Neural cell (in vitro differentiated cells): Measurements from ENCODE around the gene MAD1L1. TPM values are rescaled to one million over a fixed set of nuclear protein-coding genes. Genes with fewer than 3 reads are reported as not detected.

Source experiments
- H2AFZ ChIP-seq: fragments of 200-600, 300-800 bp; sonication (generic), shearing (Covaris generic); 2 replicates; pipeline ENCODE4 v1.6.0; 2014; ENCODE audit warnings: low read depth, mild to moderate bottlenecking, antibody characterized with exemption, low read length, moderate library complexity
- H3F3A ChIP-seq: fragments of 200-600 bp; shearing (Covaris generic); 2 replicates; pipeline ENCODE4 v1.6.1; 2016; ENCODE audit warnings: mild to moderate bottlenecking, moderate library complexity, mixed read lengths, antibody characterized with exemption, low read length; ENCODE audit not compliant: insufficient read depth, poor library complexity, severe bottlenecking
- H3K27ac ChIP-seq: fragments of 200-600, 300-800 bp; sonication (generic), shearing (Covaris generic); 2 replicates; pipeline ENCODE4 v1.5.1; 2014; ENCODE audit warnings: mild to moderate bottlenecking, low read length, moderate library complexity
- H3K27me3 ChIP-seq: fragments of 300-800, 200-600 bp; sonication (generic), shearing (Covaris generic); 2 replicates; pipeline ENCODE4 v1.6.0; 2014; ENCODE audit warnings: mild to moderate bottlenecking, low read depth, low read length, moderate library complexity; ENCODE audit not compliant: insufficient read depth
- H3K36me3 ChIP-seq: fragments of 300-800, 200-600 bp; sonication (generic), shearing (Covaris generic); 2 replicates; pipeline ENCODE4 v1.5.1; 2014; ENCODE audit warnings: mild to moderate bottlenecking, antibody characterized with exemption, low read length, moderate library complexity; ENCODE audit not compliant: insufficient read depth
- H3K4me2 ChIP-seq: fragments of 300-800, 200-600 bp; sonication (generic), shearing (Covaris generic); 2 replicates; pipeline ENCODE4 v1.6.0; 2014; ENCODE audit warnings: mild to moderate bottlenecking, low read length
- H3K4me3 ChIP-seq: fragments of 300-800, 200-600 bp; sonication (generic), shearing (Covaris generic); 2 replicates; pipeline ENCODE4 v1.5.1; 2014; ENCODE audit warnings: mild to moderate bottlenecking, low read length, moderate library complexity
- H3K79me2 ChIP-seq: fragments of 200-600 bp; shearing (Covaris generic); replicated peaks from 2 replicates; pipeline ENCODE4 v1.6.0; 2014; ENCODE audit warnings: mild to moderate bottlenecking, low read length, moderate library complexity; ENCODE audit not compliant: insufficient read depth
- H3K9ac ChIP-seq: fragments of 300-800, 200-600 bp; sonication (generic), shearing (Covaris generic); 2 replicates; pipeline ENCODE4 v1.6.1; 2016; ENCODE audit warnings: mild to moderate bottlenecking, low read length, mixed read lengths
- H3K9me2 ChIP-seq: fragments of 200-600 bp; shearing (Covaris generic); 2 replicates; pipeline ENCODE4 v1.6.1; 2016; ENCODE audit warnings: mild to moderate bottlenecking, low read length, mixed read lengths; ENCODE audit not compliant: insufficient read depth
- H3K9me3 ChIP-seq: fragments of 200-600, 300-800 bp; sonication (generic), shearing (Covaris generic); 2 replicates; pipeline ENCODE4 v1.6.1; 2016; ENCODE audit warnings: mild to moderate bottlenecking, mixed run types, low read length, moderate library complexity, mixed read lengths
- H4K20me1 ChIP-seq: fragments of 200-600 bp; shearing (Covaris generic); 2 replicates; pipeline ENCODE4 v1.6.1; 2016; ENCODE audit warnings: mild to moderate bottlenecking, mixed run types; ENCODE audit not compliant: insufficient read depth
- EP300 ChIP-seq: fragments of 450-650 bp; conservative IDR thresholded peaks from 2 replicates; pipeline ENCODE4 v1.6.1; 2014; ENCODE audit warnings: antibody characterized with exemption, mild to moderate bottlenecking, moderate library complexity; ENCODE audit not compliant: poor library complexity, severe bottlenecking
- EZH2 ChIP-seq: fragments of 200-600, 300-800 bp; shearing (Covaris generic), sonication (generic); IDR thresholded peaks from 2 replicates; pipeline ENCODE4 v1.6.1; 2014; ENCODE audit warnings: antibody characterized with exemption, low read length, borderline replicate concordance, mild to moderate bottlenecking; ENCODE audit not compliant: insufficient read depth, poor library complexity, severe bottlenecking
- MXI1 ChIP-seq: fragments of 450-650 bp; conservative IDR thresholded peaks from 2 replicates; pipeline ENCODE4 v1.6.1; 2014; ENCODE audit warnings: antibody characterized with exemption, mild to moderate bottlenecking; ENCODE audit not compliant: poor library complexity, severe bottlenecking
- POLR2AphosphoS5 ChIP-seq: IDR thresholded peaks from 2 replicates; pipeline ENCODE4 v1.6.1; 2012
- RAD21 ChIP-seq: fragments of 450-650 bp; conservative IDR thresholded peaks from 2 replicates; pipeline ENCODE4 v1.6.1; 2014; ENCODE audit warnings: antibody characterized with exemption, mild to moderate bottlenecking, moderate library complexity
- REST ChIP-seq: IDR thresholded peaks from 2 replicates; pipeline ENCODE4 v1.6.1; 2012; ENCODE audit warnings: borderline replicate concordance
- SMC3 ChIP-seq: fragments of 450-650 bp; conservative IDR thresholded peaks from 2 replicates; pipeline ENCODE4 v1.6.1; 2014; ENCODE audit warnings: antibody characterized with exemption, mild to moderate bottlenecking, moderate library complexity; ENCODE audit not compliant: poor library complexity
- TAF1 ChIP-seq: IDR thresholded peaks from 2 replicates; pipeline ENCODE4 v1.6.1; 2012; ENCODE audit warnings: low read depth
- polyA plus RNA-seq: library from polyadenylated mRNA; depleted of rRNA; stranded (reverse); fragments of >200 nt; gene quantifications from 2 replicates; pipeline ENCODE4 v1.2.3, GENCODE V29; 2014
- TF ChIP-seq, protein P1 (sequence below): fragments of 450-650 bp; IDR thresholded peaks from 2 replicates; pipeline ENCODE4 v1.5.1; 2014; ENCODE audit warnings: antibody characterized with exemption, mild to moderate bottlenecking, moderate library complexity; ENCODE audit not compliant: poor library complexity, severe bottlenecking

MAD1L1 gene
- polyA plus RNA-seq, 1 donor from 2014 or later, result 31.4 TPM

DNA sequence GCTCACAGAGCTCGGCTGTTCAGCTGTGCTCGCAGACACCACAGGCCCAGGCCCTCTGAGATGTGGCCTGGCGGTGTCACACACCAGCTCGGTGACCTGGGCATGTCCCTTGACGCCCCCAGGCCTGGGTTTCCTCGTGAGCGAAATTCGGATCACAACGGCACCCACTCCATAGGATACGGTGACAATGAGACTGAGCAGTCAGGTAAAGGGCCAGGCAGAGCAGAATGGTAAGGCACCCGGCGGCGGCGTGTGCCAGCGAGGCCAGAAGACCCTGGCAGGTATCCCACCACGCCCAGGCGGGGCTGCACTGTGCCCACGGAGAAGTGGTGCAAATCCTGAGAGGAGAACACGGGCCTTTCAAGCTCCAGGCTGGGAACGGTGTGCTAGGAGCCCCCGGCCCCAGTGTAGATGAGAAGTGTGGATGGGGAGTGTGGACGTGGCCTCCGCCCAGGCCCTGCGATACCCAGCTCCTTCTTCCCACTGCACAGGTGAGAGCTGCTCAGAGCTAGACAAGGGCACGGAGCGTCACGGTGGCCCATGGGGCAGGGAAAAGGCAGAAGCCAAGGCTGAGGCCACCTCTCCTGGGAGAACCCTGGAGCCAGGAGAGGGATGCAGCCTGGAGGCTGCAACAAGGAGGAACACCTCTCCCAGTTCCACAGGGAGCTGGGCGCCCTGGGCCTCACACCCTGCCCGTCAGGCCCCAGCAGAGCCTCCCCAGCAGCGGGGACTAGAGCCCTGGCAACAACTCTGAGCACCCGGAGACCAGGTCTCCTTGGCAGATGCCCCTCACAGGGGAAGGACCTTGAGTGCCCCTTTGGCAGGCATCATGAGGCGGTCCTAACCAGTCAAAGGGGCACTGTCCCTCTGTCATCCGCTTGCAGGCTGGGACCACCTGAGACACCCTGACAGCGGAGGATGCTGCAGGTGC, 219.1 kb downstream of the MAD1L1 start:
- H3K79me2 ChIP-seq, result no peaks in the 10 kb centered on the region
- H3K27ac ChIP-seq, result no peak overlapping the region
- H3K27me3 ChIP-seq, result no peaks in the 10 kb centered on the region
- no peaks in the 10 kb centered on the region for H4K20me1 ChIP-seq
- no peaks in the 10 kb centered on the region for H3K9me2 ChIP-seq
- no peaks in the 10 kb centered on the region for H3K36me3 ChIP-seq
- TF ChIP-seq REST (no peak), MXI1 (no peak), POLR2AphosphoS5 (no peak), TAF1 (no peak), EP300 (no peak), SMC3 (no peak), RAD21 (no peak), EZH2 (no peak)
- TF ChIP-seq, protein P1, sequence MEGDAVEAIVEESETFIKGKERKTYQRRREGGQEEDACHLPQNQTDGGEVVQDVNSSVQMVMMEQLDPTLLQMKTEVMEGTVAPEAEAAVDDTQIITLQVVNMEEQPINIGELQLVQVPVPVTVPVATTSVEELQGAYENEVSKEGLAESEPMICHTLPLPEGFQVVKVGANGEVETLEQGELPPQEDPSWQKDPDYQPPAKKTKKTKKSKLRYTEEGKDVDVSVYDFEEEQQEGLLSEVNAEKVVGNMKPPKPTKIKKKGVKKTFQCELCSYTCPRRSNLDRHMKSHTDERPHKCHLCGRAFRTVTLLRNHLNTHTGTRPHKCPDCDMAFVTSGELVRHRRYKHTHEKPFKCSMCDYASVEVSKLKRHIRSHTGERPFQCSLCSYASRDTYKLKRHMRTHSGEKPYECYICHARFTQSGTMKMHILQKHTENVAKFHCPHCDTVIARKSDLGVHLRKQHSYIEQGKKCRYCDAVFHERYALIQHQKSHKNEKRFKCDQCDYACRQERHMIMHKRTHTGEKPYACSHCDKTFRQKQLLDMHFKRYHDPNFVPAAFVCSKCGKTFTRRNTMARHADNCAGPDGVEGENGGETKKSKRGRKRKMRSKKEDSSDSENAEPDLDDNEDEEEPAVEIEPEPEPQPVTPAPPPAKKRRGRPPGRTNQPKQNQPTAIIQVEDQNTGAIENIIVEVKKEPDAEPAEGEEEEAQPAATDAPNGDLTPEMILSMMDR, result no peak
- no peak overlapping the region for H3K9ac ChIP-seq
- no peak overlapping the region for H3K4me3 ChIP-seq
- H3K9me3 ChIP-seq, result no peaks in the 10 kb centered on the region
- H3K4me2 ChIP-seq, result no peak overlapping the region
- H2AFZ ChIP-seq, result no peak overlapping the region
- no peaks in the 10 kb centered on the region for H3F3A ChIP-seq

- no peak overlapping the region for H3K4me3 ChIP-seq
- no peak overlapping the region for H3K9ac ChIP-seq
- no peaks in the 10 kb centered on the region for H3F3A ChIP-seq
- TF ChIP-seq POLR2AphosphoS5 (no peak), TAF1 (no peak), EP300 (no peak), REST (no peak), EZH2 (no peak), RAD21 (no peak), MXI1 (no peak), SMC3 (no peak)
- TF ChIP-seq, protein P1, result no peak
- no peaks in the 10 kb centered on the region for H3K9me2 ChIP-seq
- H3K79me2 ChIP-seq, result no peaks in the 10 kb centered on the region
- no peaks in the 10 kb centered on the region for H3K9me3 ChIP-seq
- no peaks in the 10 kb centered on the region for H4K20me1 ChIP-seq
- H2AFZ ChIP-seq, result no peak overlapping the region
- H3K27me3 ChIP-seq, result no peaks in the 10 kb centered on the region
- no peak overlapping the region for H3K27ac ChIP-seq
- H3K36me3 ChIP-seq, result no peaks in the 10 kb centered on the region
- no peak overlapping the region for H3K4me2 ChIP-seq
Observed at GRCh38 chr7:2012981-2013380, 219.8 kb downstream of the MAD1L1 start.
